Panc1 (cell line): ENCODE results near the gene FRMD1. TPM values are rescaled to one million over a fixed set of nuclear protein-coding genes. Genes with fewer than 3 reads are reported as not detected.

Experiments
- ATAC-seq: fragments of 200-7000 bp; cut with Tn5 transposase; 2 replicates; pipeline ENCODE4 v1.9.1; 2020; ENCODE audit warnings: mild to moderate bottlenecking, moderate library complexity
- BruUV-seq: library from RNA; stranded (reverse); fragments of 400-500 nt; replicated peaks from 2 replicates; lab custom pipeline; 2021; lab: Mats Ljungman, UMichigan
- CTCF ChIA-PET: fragments of 300-600 bp; sonication (Branson Sonifier 250); formaldehyde crosslinking; loops from one replicate; lab custom pipeline; 2022; ENCODE audit warnings: antibody characterized with exemption; lab: Charles Lee
- POLR2A ChIA-PET: fragments of 300-600 bp; sonication (Branson Sonifier 250); formaldehyde crosslinking; loops from one replicate; lab custom pipeline; 2022; ENCODE audit warnings: antibody characterized with exemption; lab: Charles Lee
- DNase-seq: peaks from one replicate; pipeline ENCODE4 v3.0.0-alpha.2; 2010; ENCODE audit warnings: low read depth, low spot score
- H3K27ac ChIP-seq: 2 replicates; pipeline ENCODE4 v1.5.1; 2011; ENCODE audit warnings: mild to moderate bottlenecking, low read length, inconsistent platforms
- H3K27me3 ChIP-seq: fragments of 200-500 bp; sonication (Bioruptor generic); 2 replicates; pipeline ENCODE4 v1.6.0; 2014; ENCODE audit warnings: low read length, inconsistent platforms; ENCODE audit not compliant: control insufficient read depth, insufficient read depth
- H3K36me3 ChIP-seq: fragments of 200-500 bp; sonication (Bioruptor generic); 2 replicates; pipeline ENCODE4 v1.5.1; 2014; ENCODE audit warnings: inconsistent platforms, mild to moderate bottlenecking, low read length, moderate library complexity; ENCODE audit not compliant: control insufficient read depth, insufficient read depth
- H3K4me1 ChIP-seq: 2 replicates; pipeline ENCODE4 v1.5.1; 2011; ENCODE audit warnings: inconsistent platforms, mild to moderate bottlenecking, low read length, moderate library complexity; ENCODE audit not compliant: control insufficient read depth, insufficient read depth
- H3K4me3 ChIP-seq, 2 experiments: 2 replicates each; pipeline ENCODE4 v1.5.1; 2011 to 2012; ENCODE audit warnings: low read depth in 2 of 2, low read length in 2 of 2, mild to moderate bottlenecking in 2 of 2, inconsistent platforms in 1 of 2, moderate library complexity in 1 of 2
- H3K9me3 ChIP-seq: fragments of 200-500 bp; sonication (Bioruptor generic); 2 replicates; pipeline ENCODE4 v1.5.1; 2014; ENCODE audit warnings: low read depth, mild to moderate bottlenecking, inconsistent platforms, low read length, moderate library complexity; ENCODE audit not compliant: control insufficient read depth, insufficient read depth
- POLR2AphosphoS5 ChIP-seq: IDR thresholded peaks from 2 replicates; pipeline ENCODE4 v1.6.1; 2012; ENCODE audit warnings: mild to moderate bottlenecking, low read depth, low read length, moderate library complexity
- SIN3A ChIP-seq: IDR thresholded peaks from 2 replicates; pipeline ENCODE4 v1.6.1; 2012; ENCODE audit warnings: low read depth, mild to moderate bottlenecking, low read length, moderate library complexity, borderline replicate concordance; ENCODE audit not compliant: insufficient read depth
- TCF7L2 ChIP-seq: IDR thresholded peaks from 2 replicates; pipeline ENCODE4 v1.6.1; 2011; ENCODE audit warnings: mild to moderate bottlenecking, low read depth, low read length, inconsistent platforms
- in situ Hi-C: cut with HindIII; loops from 2 replicates; pipeline ENCODE4 v1.10.0; 2016; ENCODE audit warnings: low sequenced_read_pairs, low pct_unique_long_range_greater_than_20kb
- intact Hi-C: fragments of 100-400 bp; cut with micrococcal nuclease; formaldehyde crosslinking; loops from one replicate; pipeline ENCODE4 v1.10.0; 2022; ENCODE audit not compliant: unreplicated experiment
- total RNA-seq: library from RNA; stranded (reverse); gene quantifications from one replicate; pipeline ENCODE4 v1.2.1, GENCODE V29; 2021; ENCODE audit not compliant: unreplicated experiment
- TF ChIP-seq, protein P1 (sequence below): fragments of 450-650 bp; IDR thresholded peaks from 2 replicates; pipeline ENCODE4 v1.5.1; 2017; ENCODE audit warnings: mild to moderate bottlenecking
- TF ChIP-seq, protein P2 (sequence below), 2 experiments: IDR thresholded peaks; 2 replicates each; pipeline ENCODE4 v1.6.1; 2011 to 2012; ENCODE audit warnings: low read depth in 2 of 2, control low read depth in 1 of 2, low read length in 1 of 2, mild to moderate bottlenecking in 1 of 2, moderate library complexity in 1 of 2; ENCODE audit not compliant: insufficient read depth in 1 of 2

FRMD1 gene
- total RNA-seq, 1 experiment from 2014 or later = 0.15 TPM

DNA sequence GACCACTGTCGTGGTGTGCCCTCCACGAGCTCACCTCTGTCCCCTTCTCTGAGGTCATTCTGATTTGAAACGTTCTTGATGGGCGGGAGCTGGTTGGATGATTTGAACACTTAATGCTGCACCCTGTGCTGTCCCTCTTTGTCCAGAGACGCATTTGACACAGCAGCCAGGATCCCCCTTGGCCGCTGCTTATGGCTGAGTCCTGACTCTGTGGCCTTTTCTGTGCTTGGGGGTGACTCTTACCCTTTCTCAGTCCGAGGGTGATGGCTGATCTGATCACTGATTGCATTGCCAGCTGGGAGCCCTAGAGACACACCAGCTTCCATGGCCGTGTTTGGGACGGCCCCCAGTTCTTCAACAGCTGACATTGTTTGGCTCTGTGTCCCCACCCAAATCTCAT is 43.5 kb upstream of the FRMD1 start:
- H3K4me1 ChIP-seq = no peaks in the 10 kb centered on the region
- ChIA-PET POLR2A (interaction anchor here (0.6 kb wide), 1 partner anchor 483 kb away, joined by 5 read pairs; no protein-coding TSS in a partner anchor), CTCF (no interaction called here)
- no peak overlapping the region for H3K27ac ChIP-seq
- no peaks in the 10 kb centered on the region for H3K9me3 ChIP-seq
- TF ChIP-seq SIN3A = no peak
- TF ChIP-seq, protein P1, sequence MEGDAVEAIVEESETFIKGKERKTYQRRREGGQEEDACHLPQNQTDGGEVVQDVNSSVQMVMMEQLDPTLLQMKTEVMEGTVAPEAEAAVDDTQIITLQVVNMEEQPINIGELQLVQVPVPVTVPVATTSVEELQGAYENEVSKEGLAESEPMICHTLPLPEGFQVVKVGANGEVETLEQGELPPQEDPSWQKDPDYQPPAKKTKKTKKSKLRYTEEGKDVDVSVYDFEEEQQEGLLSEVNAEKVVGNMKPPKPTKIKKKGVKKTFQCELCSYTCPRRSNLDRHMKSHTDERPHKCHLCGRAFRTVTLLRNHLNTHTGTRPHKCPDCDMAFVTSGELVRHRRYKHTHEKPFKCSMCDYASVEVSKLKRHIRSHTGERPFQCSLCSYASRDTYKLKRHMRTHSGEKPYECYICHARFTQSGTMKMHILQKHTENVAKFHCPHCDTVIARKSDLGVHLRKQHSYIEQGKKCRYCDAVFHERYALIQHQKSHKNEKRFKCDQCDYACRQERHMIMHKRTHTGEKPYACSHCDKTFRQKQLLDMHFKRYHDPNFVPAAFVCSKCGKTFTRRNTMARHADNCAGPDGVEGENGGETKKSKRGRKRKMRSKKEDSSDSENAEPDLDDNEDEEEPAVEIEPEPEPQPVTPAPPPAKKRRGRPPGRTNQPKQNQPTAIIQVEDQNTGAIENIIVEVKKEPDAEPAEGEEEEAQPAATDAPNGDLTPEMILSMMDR = no peak
- TF ChIP-seq TCF7L2 = no peak
- TF ChIP-seq, protein P2, sequence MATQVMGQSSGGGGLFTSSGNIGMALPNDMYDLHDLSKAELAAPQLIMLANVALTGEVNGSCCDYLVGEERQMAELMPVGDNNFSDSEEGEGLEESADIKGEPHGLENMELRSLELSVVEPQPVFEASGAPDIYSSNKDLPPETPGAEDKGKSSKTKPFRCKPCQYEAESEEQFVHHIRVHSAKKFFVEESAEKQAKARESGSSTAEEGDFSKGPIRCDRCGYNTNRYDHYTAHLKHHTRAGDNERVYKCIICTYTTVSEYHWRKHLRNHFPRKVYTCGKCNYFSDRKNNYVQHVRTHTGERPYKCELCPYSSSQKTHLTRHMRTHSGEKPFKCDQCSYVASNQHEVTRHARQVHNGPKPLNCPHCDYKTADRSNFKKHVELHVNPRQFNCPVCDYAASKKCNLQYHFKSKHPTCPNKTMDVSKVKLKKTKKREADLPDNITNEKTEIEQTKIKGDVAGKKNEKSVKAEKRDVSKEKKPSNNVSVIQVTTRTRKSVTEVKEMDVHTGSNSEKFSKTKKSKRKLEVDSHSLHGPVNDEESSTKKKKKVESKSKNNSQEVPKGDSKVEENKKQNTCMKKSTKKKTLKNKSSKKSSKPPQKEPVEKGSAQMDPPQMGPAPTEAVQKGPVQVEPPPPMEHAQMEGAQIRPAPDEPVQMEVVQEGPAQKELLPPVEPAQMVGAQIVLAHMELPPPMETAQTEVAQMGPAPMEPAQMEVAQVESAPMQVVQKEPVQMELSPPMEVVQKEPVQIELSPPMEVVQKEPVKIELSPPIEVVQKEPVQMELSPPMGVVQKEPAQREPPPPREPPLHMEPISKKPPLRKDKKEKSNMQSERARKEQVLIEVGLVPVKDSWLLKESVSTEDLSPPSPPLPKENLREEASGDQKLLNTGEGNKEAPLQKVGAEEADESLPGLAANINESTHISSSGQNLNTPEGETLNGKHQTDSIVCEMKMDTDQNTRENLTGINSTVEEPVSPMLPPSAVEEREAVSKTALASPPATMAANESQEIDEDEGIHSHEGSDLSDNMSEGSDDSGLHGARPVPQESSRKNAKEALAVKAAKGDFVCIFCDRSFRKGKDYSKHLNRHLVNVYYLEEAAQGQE (IDR thresholded peaks at IDR 0.05; ENCODE audit: insufficient read depth in 1 of 2, low read depth in 2 of 2, low read length in 1 of 2) = no peak
- TF ChIP-seq POLR2AphosphoS5 = no peak
- no peaks in the 10 kb centered on the region for H3K27me3 ChIP-seq
- no TSS peak for BruUV-seq
- H3K4me3 ChIP-seq = no peak overlapping the region
- intact Hi-C loops (no loop called here), in situ Hi-C loops (no loop called here)
- DNase-seq (no peak), ATAC-seq (no peak)
- H3K36me3 ChIP-seq = no peaks in the 10 kb centered on the region

DNA sequence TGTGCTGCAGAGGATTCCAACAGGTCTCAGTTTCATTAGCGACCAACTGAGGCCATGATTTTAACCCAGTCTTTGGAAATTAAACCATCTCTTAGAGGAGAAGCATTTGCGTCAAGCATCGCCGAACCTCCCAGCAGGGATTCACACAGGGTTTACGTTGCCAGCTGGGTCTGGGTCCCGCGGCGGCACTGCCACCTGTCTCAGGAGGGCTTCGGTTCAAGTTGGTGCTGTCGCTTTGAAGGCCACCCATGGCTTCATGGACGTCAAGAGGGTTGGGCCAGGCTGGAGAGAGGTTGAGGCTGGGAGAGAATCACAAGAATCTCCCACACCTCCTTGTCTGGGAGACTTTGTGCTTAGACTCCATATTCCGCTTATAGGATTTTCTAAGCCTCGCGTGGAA is 43.0 kb upstream of the FRMD1 start:
- intact Hi-C loops = no loop called here
- no peaks in the 10 kb centered on the region for H3K36me3 ChIP-seq
- no peaks in the 10 kb centered on the region for H3K27me3 ChIP-seq
- H3K4me1 ChIP-seq = no peaks in the 10 kb centered on the region
- ChIA-PET POLR2A (interaction anchor here (0.6 kb wide), 1 partner anchor 483 kb away, joined by 5 read pairs; no protein-coding TSS in a partner anchor), CTCF (no interaction called here)
- in situ Hi-C loops = no loop called here
- no peak overlapping the region for H3K27ac ChIP-seq
- no peak for DNase-seq
- TF ChIP-seq POLR2AphosphoS5 = no peak
- TF ChIP-seq, protein P1 = no peak
- TF ChIP-seq SIN3A = no peak
- TF ChIP-seq TCF7L2 = no peak
- TF ChIP-seq, protein P2 (IDR thresholded peaks at IDR 0.05; ENCODE audit: insufficient read depth in 1 of 2, low read depth in 2 of 2, low read length in 1 of 2) = no peak
- H3K9me3 ChIP-seq = no peaks in the 10 kb centered on the region
- no peak overlapping the region for H3K4me3 ChIP-seq
- BruUV-seq = no TSS peak
- ATAC-seq = no peak
